ENCODE measurements around the gene NDUFA3. TPM values are rescaled to one million over a fixed set of nuclear protein-coding genes. Genes with fewer than 3 reads are reported as not detected.

NDUFA3 gene
- total RNA-seq, 1 donor from 2014 or later = 140 TPM

DNA sequence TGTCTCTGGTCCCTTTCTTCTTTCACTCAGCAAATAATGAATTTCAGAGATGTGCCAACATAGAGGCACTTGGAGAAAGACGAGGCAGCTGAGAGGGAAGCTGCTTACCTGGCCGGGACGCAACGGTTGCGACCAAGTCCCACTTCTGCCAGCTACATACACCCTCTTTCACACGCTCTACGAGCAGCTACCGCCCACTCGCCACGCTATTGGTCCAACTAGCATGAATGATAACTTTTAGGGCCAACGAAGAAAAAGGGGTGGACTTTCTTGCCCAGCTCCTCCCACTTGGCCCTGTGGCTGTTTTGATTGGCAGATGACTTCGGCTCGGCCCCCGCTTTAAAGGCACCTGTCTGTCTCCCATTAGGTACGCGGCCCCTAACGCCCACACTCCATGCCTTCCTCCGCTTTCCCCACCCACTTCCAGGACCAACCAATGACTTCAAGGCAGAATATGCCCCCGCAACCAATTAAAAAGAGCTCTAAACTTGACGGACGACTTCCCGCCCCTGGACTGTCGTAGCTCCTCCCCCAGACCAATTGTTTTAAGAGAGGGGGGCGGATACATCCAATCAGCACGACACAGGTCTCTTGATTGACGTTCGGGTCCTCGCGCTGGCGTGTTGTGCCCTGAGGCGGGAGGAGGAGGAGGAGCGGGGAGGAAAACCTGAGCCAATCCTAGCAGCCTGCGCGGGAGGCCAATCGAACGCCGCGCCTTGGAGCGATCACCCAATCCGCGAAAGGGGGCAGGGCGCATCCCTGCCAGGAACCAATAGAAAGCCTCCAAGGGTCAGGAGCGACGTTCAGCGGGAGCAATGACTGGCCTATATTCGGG is 34.4 kb downstream of the NDUFA3 start:
- Mint-ChIP-seq H3K9me3 (no peaks in the 10 kb centered on the region), H3K4me3 (peak overlapping the region; percentile 95), H3K27me3 (peaks cover 5% of the 10 kb centered on the region), H3K36me3 (peaks cover 3% of the 10 kb centered on the region), H3K4me1 (ENCODE audit: unreplicated experiment) (peaks cover 16% of the 10 kb centered on the region), H3K27ac (peak overlapping the region; percentile 89)
- TF ChIP-seq, protein P1, sequence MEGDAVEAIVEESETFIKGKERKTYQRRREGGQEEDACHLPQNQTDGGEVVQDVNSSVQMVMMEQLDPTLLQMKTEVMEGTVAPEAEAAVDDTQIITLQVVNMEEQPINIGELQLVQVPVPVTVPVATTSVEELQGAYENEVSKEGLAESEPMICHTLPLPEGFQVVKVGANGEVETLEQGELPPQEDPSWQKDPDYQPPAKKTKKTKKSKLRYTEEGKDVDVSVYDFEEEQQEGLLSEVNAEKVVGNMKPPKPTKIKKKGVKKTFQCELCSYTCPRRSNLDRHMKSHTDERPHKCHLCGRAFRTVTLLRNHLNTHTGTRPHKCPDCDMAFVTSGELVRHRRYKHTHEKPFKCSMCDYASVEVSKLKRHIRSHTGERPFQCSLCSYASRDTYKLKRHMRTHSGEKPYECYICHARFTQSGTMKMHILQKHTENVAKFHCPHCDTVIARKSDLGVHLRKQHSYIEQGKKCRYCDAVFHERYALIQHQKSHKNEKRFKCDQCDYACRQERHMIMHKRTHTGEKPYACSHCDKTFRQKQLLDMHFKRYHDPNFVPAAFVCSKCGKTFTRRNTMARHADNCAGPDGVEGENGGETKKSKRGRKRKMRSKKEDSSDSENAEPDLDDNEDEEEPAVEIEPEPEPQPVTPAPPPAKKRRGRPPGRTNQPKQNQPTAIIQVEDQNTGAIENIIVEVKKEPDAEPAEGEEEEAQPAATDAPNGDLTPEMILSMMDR (conservative IDR thresholded peaks at IDR 0.05) = no peak
- peak; percentile 99 for DNase-seq (ENCODE audit: extremely low spot score, unreplicated experiment)

DNA sequence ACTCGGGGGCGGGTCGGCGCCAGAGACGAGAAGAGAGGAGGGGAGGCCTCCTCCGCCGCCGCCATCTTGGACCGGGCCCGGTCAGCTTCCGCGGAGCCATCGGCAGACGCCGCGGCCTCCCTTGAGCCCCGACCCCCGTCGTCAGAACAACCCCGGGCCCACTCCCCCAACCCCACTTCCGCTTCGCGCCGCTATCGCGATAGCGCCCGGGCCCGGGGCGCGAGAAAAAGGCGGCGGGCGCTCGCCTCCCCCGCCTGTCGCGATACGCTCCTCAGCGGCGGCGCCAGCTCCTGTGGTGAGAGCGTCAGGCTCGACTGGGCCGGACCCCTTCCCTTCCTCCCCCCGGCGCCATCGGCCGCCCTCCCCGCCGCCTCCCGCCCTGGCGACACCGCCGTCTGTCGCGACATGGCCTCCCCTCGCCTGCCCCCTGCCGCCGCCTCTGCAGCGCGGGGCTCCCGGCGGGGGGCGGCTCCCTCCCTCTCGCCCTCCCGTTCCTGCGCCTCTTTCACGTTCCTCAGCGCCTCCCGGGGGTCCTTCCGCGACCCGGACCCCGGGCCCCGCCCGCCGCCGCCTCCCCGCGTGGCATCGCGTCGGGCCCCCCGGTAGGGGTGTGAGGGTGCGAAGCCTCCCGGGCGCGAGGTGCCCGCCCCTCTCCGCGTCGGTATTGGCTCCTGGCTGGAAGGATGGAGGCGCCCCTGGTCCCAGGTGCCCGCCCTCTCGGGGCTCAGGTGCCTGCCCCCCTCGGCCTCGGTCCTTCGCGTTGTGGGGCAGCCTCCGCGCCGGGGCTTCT is 35.2 kb downstream of the NDUFA3 start, which contains the start of gene CNOT3:
Gene CNOT3, plus strand, starts transcription at position 64 of the 790 bp plus-strand sequence. CDS start 5,217 bp downstream, outside the sequence.
- no peaks in the 10 kb centered on the region for H3K9me3 Mint-ChIP-seq
- TF ChIP-seq, protein P1 (conservative IDR thresholded peaks at IDR 0.05) = peak; percentile 48
- H3K4me1 Mint-ChIP-seq (ENCODE audit: unreplicated experiment) = peaks cover 16% of the 10 kb centered on the region
- no peak for DNase-seq (ENCODE audit: extremely low spot score, unreplicated experiment)
- H3K27ac Mint-ChIP-seq = peak within 1 kb of the TSS; percentile 95
- H3K27me3 Mint-ChIP-seq = peaks cover 5% of the 10 kb centered on the region
- H3K4me3 Mint-ChIP-seq = peak within 1 kb of the TSS; percentile 95
- H3K36me3 Mint-ChIP-seq = peaks cover 3% of the 10 kb centered on the region

DNA sequence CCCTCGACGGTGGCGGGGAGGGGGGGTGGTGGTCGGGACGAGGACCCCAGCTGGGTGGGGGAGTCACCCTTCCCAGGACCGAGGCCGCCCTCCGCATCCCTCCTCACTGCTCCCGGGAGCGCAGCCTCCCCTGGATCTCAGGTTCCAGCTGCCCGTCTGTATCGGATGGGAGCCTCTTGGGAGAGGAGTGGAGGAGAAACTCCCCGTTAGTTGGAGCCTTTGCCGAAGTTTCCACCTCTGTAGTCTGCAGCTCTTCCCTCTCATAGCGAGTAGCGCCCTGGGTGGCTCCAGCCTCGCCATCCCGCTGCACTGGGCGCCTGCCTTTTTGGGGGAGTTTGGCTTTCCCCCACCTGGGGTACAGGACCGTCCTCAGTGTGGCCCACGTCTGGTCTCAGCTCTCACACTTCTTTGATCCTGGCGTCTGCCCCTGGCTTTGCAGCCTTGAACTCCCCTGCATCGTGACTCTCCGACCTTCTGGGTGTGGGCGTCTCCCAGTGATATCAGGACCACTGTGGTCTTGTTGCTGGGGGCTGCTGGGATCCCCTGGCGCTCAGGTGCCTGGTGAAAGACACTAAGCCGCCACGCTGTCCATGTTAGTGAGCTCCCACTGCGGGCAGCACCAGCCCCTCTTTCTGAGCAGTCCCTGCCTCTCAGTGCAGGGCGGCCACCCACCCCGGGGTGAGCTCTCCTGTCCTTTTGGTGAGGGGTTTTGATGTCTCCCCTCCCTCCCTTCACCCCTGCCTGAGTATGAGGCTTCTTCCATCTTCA is 36.0 kb downstream of the NDUFA3 start:
- Mint-ChIP-seq H3K36me3 (peaks cover 3% of the 10 kb centered on the region), H3K27me3 (peaks cover 5% of the 10 kb centered on the region), H3K4me3 (peak overlapping the region; percentile 92), H3K27ac (peak overlapping the region; percentile 95), H3K9me3 (no peaks in the 10 kb centered on the region), H3K4me1 (ENCODE audit: unreplicated experiment) (peaks cover 16% of the 10 kb centered on the region)
- TF ChIP-seq, protein P1 (conservative IDR thresholded peaks at IDR 0.05) = no peak
- no peak for DNase-seq (ENCODE audit: extremely low spot score, unreplicated experiment)

DNA sequence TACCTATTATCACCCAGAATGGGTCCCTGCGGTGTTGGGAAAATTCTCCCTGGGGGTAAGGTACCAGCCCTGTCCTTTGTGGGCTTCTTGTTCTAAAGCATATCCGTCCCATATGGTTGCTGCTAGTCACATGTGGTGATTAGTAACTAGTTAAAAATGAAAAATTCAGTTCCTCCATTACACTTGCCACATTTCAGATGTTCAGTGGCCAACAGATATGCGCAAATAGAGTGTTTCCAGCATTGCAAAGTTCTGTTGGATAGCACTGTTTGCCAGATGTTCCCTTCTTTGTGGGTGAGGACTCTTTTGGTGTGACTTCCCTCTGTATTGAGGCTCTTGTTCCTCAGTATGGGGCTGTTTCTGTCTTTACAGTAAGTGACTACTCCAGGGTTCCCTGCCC is 38.7 kb downstream of the NDUFA3 start:
- Mint-ChIP-seq H3K27me3 (no peaks in the 10 kb centered on the region), H3K4me3 (peak overlapping the region; percentile 63), H3K4me1 (ENCODE audit: unreplicated experiment) (peaks cover 9% of the 10 kb centered on the region), H3K36me3 (peaks cover 4% of the 10 kb centered on the region), H3K9me3 (no peaks in the 10 kb centered on the region), H3K27ac (no peak overlapping the region)
- TF ChIP-seq, protein P1 (conservative IDR thresholded peaks at IDR 0.05) = no peak
- no peak for DNase-seq (ENCODE audit: extremely low spot score, unreplicated experiment)

DNA sequence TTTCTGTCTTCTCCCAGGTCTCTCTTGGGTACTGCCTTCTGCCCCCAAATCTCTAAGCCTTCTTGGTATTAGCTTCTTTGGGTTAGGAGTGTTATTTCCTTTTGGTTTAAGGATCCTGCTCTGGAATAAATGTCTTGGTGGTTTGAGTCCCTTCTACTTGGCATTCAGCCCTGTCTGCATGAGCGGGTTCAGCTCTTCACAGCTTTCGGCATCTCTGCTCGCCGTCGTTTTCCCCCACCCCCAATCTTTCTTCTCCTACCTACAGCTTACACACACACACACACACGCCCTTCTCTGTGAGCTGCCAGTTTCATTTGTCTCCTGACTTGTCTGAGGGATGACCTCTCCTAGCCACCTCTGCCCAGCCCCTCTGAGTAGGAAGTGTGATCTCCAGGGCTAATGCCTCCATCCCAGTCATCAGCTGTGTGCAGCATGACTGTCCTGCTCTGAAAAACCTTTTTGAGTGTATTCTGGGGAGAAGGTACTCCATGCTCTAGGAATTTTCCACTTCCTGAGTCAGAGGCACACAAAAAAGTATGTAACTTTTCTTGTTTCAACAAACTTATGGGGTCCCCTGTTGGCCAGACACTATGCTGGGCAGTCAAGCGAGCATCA is 39.6 kb downstream of the NDUFA3 start:
- TF ChIP-seq, protein P1 (conservative IDR thresholded peaks at IDR 0.05) = no peak
- Mint-ChIP-seq H3K4me1 (ENCODE audit: unreplicated experiment) (peaks cover 8% of the 10 kb centered on the region), H3K9me3 (no peaks in the 10 kb centered on the region), H3K36me3 (peaks cover 9% of the 10 kb centered on the region), H3K4me3 (peak overlapping the region; percentile 63), H3K27me3 (no peaks in the 10 kb centered on the region), H3K27ac (peak overlapping the region; percentile 62)
- no peak for DNase-seq (ENCODE audit: extremely low spot score, unreplicated experiment)

Data from type B pancreatic cell (in vitro differentiated cells).